H1 (cell line): Measurements from ENCODE around the gene SRGAP2C. TPM values are rescaled to one million over a fixed set of nuclear protein-coding genes. Genes with fewer than 3 reads are reported as not detected.
"Not testable (repeated sequence)": the region's sequence is repeated elsewhere in the genome, so short reads cannot be mapped to it uniquely, and the experiment has no call there.

ENCODE experiments used
- CTCF ChIA-PET: fragments of 300-600 bp; sonication (Branson Sonifier 250); formaldehyde crosslinking; loops from one replicate; lab custom pipeline; 2021; ENCODE audit not compliant: partially characterized antibody; lab: Charles Lee
- POLR2A ChIA-PET: fragments of 300-600 bp; sonication (Branson Sonifier 250); formaldehyde crosslinking; loops from one replicate; lab custom pipeline; 2021; ENCODE audit warnings: inconsistent platforms; ENCODE audit not compliant: partially characterized antibody; lab: Charles Lee
- DNase-seq, 2 experiments: peaks; one replicate each; pipeline versions ENCODE4 v3.0.0 to v3.0.0-alpha.2; 2010 to 2022; ENCODE audit warnings: low spot score in 2 of 2, low read depth in 1 of 2, mixed read lengths in 1 of 2
- FAIRE-seq: peaks from 2 replicates; lab custom pipeline; 2011; peaks lifted over from hg19 to GRCh38; lab: Jason Lieb, UNC
- H2AFZ ChIP-seq: 2 replicates; pipeline ENCODE4 v1.8.1; 2012; ENCODE audit warnings: low read length, inconsistent platforms
- H2AK5ac ChIP-seq: 2 replicates; pipeline ENCODE4 v1.6.1; 2013; ENCODE audit warnings: low read depth, low read length
- H2BK120ac ChIP-seq: replicated peaks from 2 replicates; pipeline ENCODE3; 2013; ENCODE audit warnings: low read depth, low read length, inconsistent platforms
- H2BK12ac ChIP-seq: 2 replicates; pipeline ENCODE4 v1.6.1; 2013; ENCODE audit warnings: low read depth, low read length
- H2BK15ac ChIP-seq: 2 replicates; pipeline ENCODE4 v1.6.1; 2013; ENCODE audit warnings: low read length
- H2BK20ac ChIP-seq: 2 replicates; pipeline ENCODE4 v1.6.1; 2013; ENCODE audit warnings: low read length
- H2BK5ac ChIP-seq: 2 replicates; pipeline ENCODE4 v1.6.1; 2013; ENCODE audit warnings: low read depth, low read length
- H3K14ac ChIP-seq: 2 replicates; pipeline ENCODE4 v1.6.1; 2013; ENCODE audit warnings: inconsistent platforms; ENCODE audit not compliant: insufficient read length
- H3K18ac ChIP-seq: 2 replicates; pipeline ENCODE4 v1.6.1; 2013; ENCODE audit warnings: low read length; ENCODE audit errors: extremely low read depth
- H3K23ac ChIP-seq: 2 replicates; pipeline ENCODE4 v1.6.1; 2013; ENCODE audit warnings: inconsistent platforms; ENCODE audit not compliant: insufficient read length
- H3K23me2 ChIP-seq: 2 replicates; pipeline ENCODE4 v1.6.1; 2013; ENCODE audit warnings: low read depth, low read length
- H3K27ac ChIP-seq: 2 replicates; pipeline ENCODE4 v1.6.1; 2011; ENCODE audit warnings: low read depth, low read length, inconsistent platforms
- H3K27me3 ChIP-seq, 4 experiments: replicated peaks in 1 of 4; 1 replicate in 1 of 4; 2 replicates in 3 of 4; pipeline versions ENCODE4 v1.6.1 to v1.8.1; 2011 to 2013; ENCODE audit warnings: low read length in 3 of 4, mild to moderate bottlenecking in 3 of 4, inconsistent platforms in 2 of 4, mixed read lengths in 2 of 4, moderate library complexity in 1 of 4; ENCODE audit not compliant: control insufficient read depth in 3 of 4, insufficient read depth in 3 of 4; ENCODE audit errors: extremely low read depth in 1 of 4
- H3K36me3 ChIP-seq, 4 experiments: 2 replicates each; pipeline versions ENCODE4 v1.6.1 to v1.8.1; 2011 to 2013; ENCODE audit warnings: mild to moderate bottlenecking in 4 of 4, low read length in 3 of 4, moderate library complexity in 2 of 4, control low read depth in 1 of 4, inconsistent platforms in 1 of 4; ENCODE audit not compliant: insufficient read depth in 4 of 4, control insufficient read depth in 2 of 4
- H3K4ac ChIP-seq: replicated peaks from 2 replicates; pipeline ENCODE3; 2013; ENCODE audit warnings: low read length, low read depth, mixed read lengths, inconsistent platforms; ENCODE audit not compliant: insufficient read length
- H3K4me1 ChIP-seq, 4 experiments: replicated peaks in 1 of 4; 1 replicate in 1 of 4; 2 replicates in 3 of 4; pipeline versions ENCODE4 v1.6.1 to v1.8.1; 2011 to 2013; ENCODE audit warnings: low read length in 3 of 4, inconsistent platforms in 2 of 4, mixed read lengths in 1 of 4; ENCODE audit not compliant: insufficient read depth in 4 of 4, control insufficient read depth in 3 of 4
- H3K4me2 ChIP-seq, 2 experiments: 2 replicates each; pipeline versions ENCODE4 v1.6.1 to v1.8.1; 2011 to 2013; ENCODE audit warnings: low read depth in 2 of 2, low read length in 2 of 2, control low read depth in 1 of 2, inconsistent platforms in 1 of 2, mild to moderate bottlenecking in 1 of 2; ENCODE audit not compliant: insufficient read depth in 1 of 2
- H3K4me3 ChIP-seq, 4 experiments: fragments of 200-600, 300-600 bp in 1 of 4; sonication (generic), shearing (Covaris generic), sonication (Bioruptor Twin) in 1 of 4; 2 replicates each; pipeline versions ENCODE4 v1.5.1 to v1.8.1; 2011 to 2016; ENCODE audit warnings: low read length in 4 of 4, low read depth in 3 of 4, control low read depth in 2 of 4, inconsistent platforms in 2 of 4, mild to moderate bottlenecking in 2 of 4, mixed read lengths in 1 of 4, moderate library complexity in 1 of 4; ENCODE audit not compliant: insufficient read depth in 2 of 4; ENCODE audit errors: extremely low read depth in 1 of 4
- H3K56ac ChIP-seq: replicated peaks from 2 replicates; pipeline ENCODE3; 2013; ENCODE audit warnings: low read depth, mild to moderate bottlenecking, mixed read lengths, low read length, inconsistent platforms; ENCODE audit not compliant: insufficient read length
- H3K79me1 ChIP-seq: 2 replicates; pipeline ENCODE4 v1.6.1; 2013; ENCODE audit warnings: low read depth, low read length, control low read depth
- H3K79me2 ChIP-seq, 2 experiments: 2 replicates each; pipeline versions ENCODE4 v1.6.1 to v1.8.1; 2012 to 2013; ENCODE audit warnings: low read length in 2 of 2, mild to moderate bottlenecking in 2 of 2, inconsistent platforms in 1 of 2; ENCODE audit not compliant: insufficient read depth in 2 of 2, control insufficient read depth in 1 of 2
- H3K9ac ChIP-seq, 4 experiments: replicated peaks in 1 of 4; 1 replicate in 1 of 4; 2 replicates in 3 of 4; pipeline versions ENCODE4 v1.6.1 to v1.8.1; 2011 to 2013; ENCODE audit warnings: low read depth in 3 of 4, low read length in 3 of 4, control low read depth in 2 of 4, mild to moderate bottlenecking in 2 of 4, moderate library complexity in 2 of 4, inconsistent platforms in 1 of 4; ENCODE audit errors: extremely low read depth in 1 of 4
- H3K9me3 ChIP-seq, 2 experiments: 2 replicates each; pipeline versions ENCODE4 v1.6.1 to v1.8.1; 2012 to 2013; ENCODE audit warnings: mild to moderate bottlenecking in 2 of 2, moderate library complexity in 2 of 2, control low read depth in 1 of 2, inconsistent platforms in 1 of 2, low read depth in 1 of 2, low read length in 1 of 2, mixed read lengths in 1 of 2; ENCODE audit not compliant: insufficient read depth in 2 of 2
- H4K20me1 ChIP-seq, 2 experiments: replicated peaks in 1 of 2; 2 replicates each; pipeline versions ENCODE3 to v1.8.1; 2011 to 2013; ENCODE audit warnings: inconsistent platforms in 2 of 2, low read length in 2 of 2, mild to moderate bottlenecking in 1 of 2; ENCODE audit not compliant: insufficient read depth in 2 of 2, control insufficient read depth in 1 of 2
- H4K5ac ChIP-seq: 2 replicates; pipeline ENCODE4 v1.6.1; 2013; ENCODE audit warnings: low read length, low read depth, mixed read lengths, inconsistent platforms; ENCODE audit not compliant: insufficient read length
- H4K8ac ChIP-seq: 2 replicates; pipeline ENCODE4 v1.8.0; 2013; ENCODE audit warnings: mild to moderate bottlenecking, moderate library complexity, low read length, inconsistent platforms; ENCODE audit not compliant: insufficient read depth; ENCODE audit errors: extremely low read depth
- H4K91ac ChIP-seq: replicated peaks from 2 replicates; pipeline ENCODE3; 2013; ENCODE audit warnings: low read length, mixed read lengths, inconsistent platforms; ENCODE audit not compliant: insufficient read length
- WGBS, 2 experiments: shearing (Covaris generic) in 1 of 2; methylation state at CpG; one replicate each; pipeline versions ENCODE4 v1.1.6 to v1.1.7; 2013 to 2015; ENCODE audit warnings: low lambda C conversion rate in 2 of 2, mixed read lengths in 2 of 2, inconsistent platforms in 1 of 2, low coverage in 1 of 2, missing lambda C conversion rate in 1 of 2; ENCODE audit not compliant: insufficient replicate concordance in 2 of 2, insufficient coverage in 1 of 2, insufficient read length in 1 of 2; ENCODE audit errors: extremely low coverage in 1 of 2, missing lambda C conversion rate in 1 of 2; 5-methylcytosine and 5-hydroxymethylcytosine counted together
- polyA plus RNA-seq, 7 experiments: library from polyadenylated mRNA; depleted of rRNA in 3 of 7; stranded (reverse) in 5 of 7; unstranded in 2 of 7; fragments of >200 nt in 5 of 7; fragments of 200-250 nt in 2 of 7; gene quantifications; 1 replicate in 5 of 7; 2 replicates in 1 of 7; 4 replicates in 1 of 7; pipeline versions ENCODE4 v1.2.1 to v1.2.3, GENCODE V29; 2011 to 2013; ENCODE audit warnings: missing spikeins in 2 of 7, mixed read lengths in 2 of 7
- total RNA-seq: library from RNA; stranded (reverse); fragmentation: NEBNext Ultra II Directional; extraction: Animal tissue kit (Norgen Biotek cat#: 25700); gene quantifications from 2 replicates; pipeline ENCODE4 v1.2.1, GENCODE V29; 2021

Gene SRGAP2C
- total and polyA plus RNA-seq, 2 of the 8 experiments (the other 6 are each of a cell fraction or from before 2014, with no cell fraction given) = 2.5 to 25.2 TPM

DNA sequence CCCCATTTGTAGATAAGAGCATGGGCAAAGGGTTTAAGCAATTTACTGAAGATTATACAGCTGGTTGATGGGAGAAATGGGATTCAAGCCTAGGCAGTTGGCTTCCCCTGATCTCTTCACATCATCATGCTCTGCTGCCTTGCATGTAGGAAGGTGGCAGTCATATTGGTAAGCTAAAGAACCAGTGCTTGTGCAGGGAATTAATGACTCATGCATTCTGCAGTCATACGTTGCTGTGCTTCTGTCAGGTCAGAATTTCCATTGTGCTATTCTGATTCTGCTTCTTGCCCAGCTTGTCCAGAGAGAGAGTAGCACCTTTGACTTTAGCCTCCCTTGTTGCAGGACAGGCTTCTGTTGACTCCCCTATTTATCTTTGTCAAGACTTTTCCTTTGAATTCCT, 153.2 kb downstream of the SRGAP2C start:
- FAIRE-seq = not testable (repeated sequence)

DNA sequence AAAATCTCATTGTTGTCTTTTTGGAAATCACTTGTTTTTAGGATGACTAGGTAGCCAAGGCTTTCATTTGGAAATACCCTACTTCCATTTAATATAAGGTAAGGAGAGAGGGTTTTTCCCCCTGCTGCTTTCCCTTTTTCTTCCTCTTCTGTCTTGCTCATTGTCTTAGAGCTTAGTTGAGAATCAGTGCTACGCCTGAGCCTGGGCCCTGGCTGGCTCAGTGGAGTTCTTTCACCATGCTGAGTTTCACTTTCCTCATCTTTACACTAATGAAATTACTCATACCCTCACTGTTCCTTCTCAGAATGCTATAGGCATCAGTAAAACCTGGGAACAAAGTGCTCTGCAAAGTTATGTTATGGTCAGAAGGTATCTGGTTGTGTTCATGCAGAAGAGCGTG, 154.8 kb downstream of the SRGAP2C start:
- H3K27ac ChIP-seq, H3K79me2 ChIP-seq, H3K27me3 ChIP-seq, H3K4me3 ChIP-seq, H2AFZ ChIP-seq, H3K4me2 ChIP-seq, H3K56ac ChIP-seq, H2BK15ac ChIP-seq, DNase-seq, H3K4me1 ChIP-seq, H4K8ac ChIP-seq, H3K23me2 ChIP-seq, POLR2A ChIA-PET, H2BK20ac ChIP-seq, H4K20me1 ChIP-seq, H3K36me3 ChIP-seq, H4K91ac ChIP-seq, H3K23ac ChIP-seq, H2AK5ac ChIP-seq, H2BK5ac ChIP-seq, H3K9me3 ChIP-seq, H4K5ac ChIP-seq, CTCF ChIA-PET, H3K18ac ChIP-seq, H2BK12ac ChIP-seq, H3K9ac ChIP-seq, H3K14ac ChIP-seq, FAIRE-seq, H3K4ac ChIP-seq, H2BK120ac ChIP-seq, H3K79me1 ChIP-seq: not testable (repeated sequence)
- WGBS, 2 experiments = no CpG with 5 or more reads among the region's 2 CpGs

More for the DNA sequence above, 153.2 kb downstream of the SRGAP2C start:
- H4K8ac ChIP-seq, H4K5ac ChIP-seq, DNase-seq, H3K9me3 ChIP-seq, H3K36me3 ChIP-seq, H3K79me1 ChIP-seq, H3K18ac ChIP-seq, H2BK5ac ChIP-seq, H3K4me1 ChIP-seq, H3K9ac ChIP-seq, H2AFZ ChIP-seq, H3K23me2 ChIP-seq, H4K20me1 ChIP-seq, H2BK20ac ChIP-seq, H3K27me3 ChIP-seq, H3K23ac ChIP-seq, H3K14ac ChIP-seq, H3K27ac ChIP-seq, H2AK5ac ChIP-seq, CTCF ChIA-PET, H4K91ac ChIP-seq, H2BK120ac ChIP-seq, H2BK15ac ChIP-seq, POLR2A ChIA-PET, H2BK12ac ChIP-seq, H3K4me2 ChIP-seq, H3K79me2 ChIP-seq, H3K4ac ChIP-seq, H3K4me3 ChIP-seq, H3K56ac ChIP-seq: not testable (repeated sequence)
- no CpG with 5 or more reads among the region's 1 CpG for WGBS, 2 experiments
